Progenitor cell of endocrine pancreas (in vitro differentiated cells): ENCODE measurements around the gene PRDX4. TPM values are rescaled to one million over a fixed set of nuclear protein-coding genes. Genes with fewer than 3 reads are reported as not detected.
"Not testable (repeated sequence)": the region's sequence is repeated elsewhere in the genome, so short reads cannot be mapped to it uniquely, and the experiment has no call there.

Experiments
- DNase-seq: peaks from one replicate; pipeline ENCODE4 v3.0.0; 2021; ENCODE audit warnings: low spot score; ENCODE audit not compliant: unreplicated experiment
- H3K27ac Mint-ChIP-seq: 2 replicates; pipeline ENCODE4 v1.8.0; 2021; ENCODE audit warnings: mild to moderate bottlenecking, moderate library complexity, mixed read lengths
- H3K27me3 Mint-ChIP-seq: 2 replicates; pipeline ENCODE4 v1.8.0; 2021; ENCODE audit warnings: mixed read lengths
- H3K36me3 Mint-ChIP-seq: 2 replicates; pipeline ENCODE4 v1.8.0; 2022; ENCODE audit warnings: mixed read lengths; ENCODE audit not compliant: insufficient read depth
- H3K4me1 Mint-ChIP-seq: 2 replicates; pipeline ENCODE4 v1.8.0; 2021; ENCODE audit warnings: low read depth, mixed read lengths
- H3K4me3 Mint-ChIP-seq: 2 replicates; pipeline ENCODE4 v1.8.0; 2021; ENCODE audit warnings: low read depth, mild to moderate bottlenecking, moderate library complexity, mixed read lengths
- H3K9me3 Mint-ChIP-seq: 2 replicates; pipeline ENCODE4 v1.8.0; 2021; ENCODE audit warnings: low read depth, mixed read lengths
- CTCF ChIP-seq: fragments of 200-600 bp; sonication (generic); IDR thresholded peaks from one replicate; pipeline ENCODE4 v1.5.0; 2021; ENCODE audit warnings: antibody characterized with exemption, mild to moderate bottlenecking; ENCODE audit not compliant: unreplicated experiment
- total RNA-seq: library from RNA; stranded (reverse); gene quantifications from 2 replicates; pipeline ENCODE4 v1.2.1, GENCODE V29; 2021

PRDX4 gene
- total RNA-seq, 1 donor from 2014 or later: 133 TPM

- Mint-ChIP-seq H3K9me3 (no peaks in the 10 kb centered on the region), H3K4me1 (peaks cover 19% of the 10 kb centered on the region), H3K27me3 (no peaks in the 10 kb centered on the region), H3K4me3 (no peak overlapping the region), H3K27ac (no peak overlapping the region), H3K36me3 (no peaks in the 10 kb centered on the region)
- TF ChIP-seq CTCF: no peak
- no peak for DNase-seq
Measured at GRCh38 chrX:23656091-23656490, 11.2 kb upstream of the PRDX4 start.

GRCh38 chrX:23656684-23657083 is 10.6 kb upstream of the PRDX4 start:
- no peak for TF ChIP-seq CTCF
- DNase-seq: no peak
- Mint-ChIP-seq H3K4me3 (no peak overlapping the region), H3K36me3 (no peaks in the 10 kb centered on the region), H3K27me3 (no peaks in the 10 kb centered on the region), H3K9me3 (no peaks in the 10 kb centered on the region), H3K27ac (no peak overlapping the region), H3K4me1 (peaks cover 19% of the 10 kb centered on the region)

- no peak for DNase-seq
- Mint-ChIP-seq H3K27ac (peak overlapping the region; percentile 90), H3K4me1 (peaks cover 19% of the 10 kb centered on the region), H3K9me3 (no peaks in the 10 kb centered on the region), H3K36me3 (no peaks in the 10 kb centered on the region), H3K4me3 (no peak overlapping the region), H3K27me3 (no peaks in the 10 kb centered on the region)
- TF ChIP-seq CTCF: no peak
Measured at GRCh38 chrX:23659339-23659738, 8.0 kb upstream of the PRDX4 start.

GRCh38 chrX:23660083-23660765 is 7.1 kb upstream of the PRDX4 start:
- H3K36me3 Mint-ChIP-seq, DNase-seq, H3K27me3 Mint-ChIP-seq, H3K9me3 Mint-ChIP-seq: not testable (repeated sequence)
- Mint-ChIP-seq H3K27ac (peak overlapping the region; percentile 90), H3K4me3 (peak overlapping the region; percentile 54), H3K4me1 (peaks cover 22% of the 10 kb centered on the region)

GRCh38 chrX:23660766-23661132 is 6.5 kb upstream of the PRDX4 start:
- Mint-ChIP-seq H3K36me3 (no peaks in the 10 kb centered on the region), H3K4me1 (peaks cover 22% of the 10 kb centered on the region), H3K27ac (peak overlapping the region; percentile 90), H3K27me3 (no peaks in the 10 kb centered on the region), H3K9me3 (no peaks in the 10 kb centered on the region), H3K4me3 (no peak overlapping the region)
- no peak for TF ChIP-seq CTCF
- no peak for DNase-seq

GRCh38 chrX:23661671-23662070 is 5.6 kb upstream of the PRDX4 start:
- no peaks in the 10 kb centered on the region for H3K36me3 Mint-ChIP-seq
- no peaks in the 10 kb centered on the region for H3K27me3 Mint-ChIP-seq
- DNase-seq: no peak
- no peak overlapping the region for H3K27ac Mint-ChIP-seq
- TF ChIP-seq CTCF: no peak
- no peaks in the 10 kb centered on the region for H3K9me3 Mint-ChIP-seq
- H3K4me1 Mint-ChIP-seq: peaks cover 26% of the 10 kb centered on the region
- H3K4me3 Mint-ChIP-seq: no peak overlapping the region
